ENCODE data around the gene MBL2.

Gene MBL2

GRCh38 chr10:52811776-52812175 lies 39.2 kb upstream of the MBL2 start:
- TF ChIP-seq, protein P1, sequence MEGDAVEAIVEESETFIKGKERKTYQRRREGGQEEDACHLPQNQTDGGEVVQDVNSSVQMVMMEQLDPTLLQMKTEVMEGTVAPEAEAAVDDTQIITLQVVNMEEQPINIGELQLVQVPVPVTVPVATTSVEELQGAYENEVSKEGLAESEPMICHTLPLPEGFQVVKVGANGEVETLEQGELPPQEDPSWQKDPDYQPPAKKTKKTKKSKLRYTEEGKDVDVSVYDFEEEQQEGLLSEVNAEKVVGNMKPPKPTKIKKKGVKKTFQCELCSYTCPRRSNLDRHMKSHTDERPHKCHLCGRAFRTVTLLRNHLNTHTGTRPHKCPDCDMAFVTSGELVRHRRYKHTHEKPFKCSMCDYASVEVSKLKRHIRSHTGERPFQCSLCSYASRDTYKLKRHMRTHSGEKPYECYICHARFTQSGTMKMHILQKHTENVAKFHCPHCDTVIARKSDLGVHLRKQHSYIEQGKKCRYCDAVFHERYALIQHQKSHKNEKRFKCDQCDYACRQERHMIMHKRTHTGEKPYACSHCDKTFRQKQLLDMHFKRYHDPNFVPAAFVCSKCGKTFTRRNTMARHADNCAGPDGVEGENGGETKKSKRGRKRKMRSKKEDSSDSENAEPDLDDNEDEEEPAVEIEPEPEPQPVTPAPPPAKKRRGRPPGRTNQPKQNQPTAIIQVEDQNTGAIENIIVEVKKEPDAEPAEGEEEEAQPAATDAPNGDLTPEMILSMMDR (IDR thresholded peaks at IDR 0.05; ENCODE audit: insufficient read depth, low read length): no peak
- TF ChIP-seq SPI1 (IDR thresholded peaks at IDR 0.05; ENCODE audit: borderline replicate concordance, low read depth) (no peak), GABPA (IDR thresholded peaks at IDR 0.05; ENCODE audit: low read depth) (no peak), POLR2AphosphoS5 (IDR thresholded peaks at IDR 0.05; ENCODE audit: low read depth) (no peak)
- TF ChIP-seq, protein P2, sequence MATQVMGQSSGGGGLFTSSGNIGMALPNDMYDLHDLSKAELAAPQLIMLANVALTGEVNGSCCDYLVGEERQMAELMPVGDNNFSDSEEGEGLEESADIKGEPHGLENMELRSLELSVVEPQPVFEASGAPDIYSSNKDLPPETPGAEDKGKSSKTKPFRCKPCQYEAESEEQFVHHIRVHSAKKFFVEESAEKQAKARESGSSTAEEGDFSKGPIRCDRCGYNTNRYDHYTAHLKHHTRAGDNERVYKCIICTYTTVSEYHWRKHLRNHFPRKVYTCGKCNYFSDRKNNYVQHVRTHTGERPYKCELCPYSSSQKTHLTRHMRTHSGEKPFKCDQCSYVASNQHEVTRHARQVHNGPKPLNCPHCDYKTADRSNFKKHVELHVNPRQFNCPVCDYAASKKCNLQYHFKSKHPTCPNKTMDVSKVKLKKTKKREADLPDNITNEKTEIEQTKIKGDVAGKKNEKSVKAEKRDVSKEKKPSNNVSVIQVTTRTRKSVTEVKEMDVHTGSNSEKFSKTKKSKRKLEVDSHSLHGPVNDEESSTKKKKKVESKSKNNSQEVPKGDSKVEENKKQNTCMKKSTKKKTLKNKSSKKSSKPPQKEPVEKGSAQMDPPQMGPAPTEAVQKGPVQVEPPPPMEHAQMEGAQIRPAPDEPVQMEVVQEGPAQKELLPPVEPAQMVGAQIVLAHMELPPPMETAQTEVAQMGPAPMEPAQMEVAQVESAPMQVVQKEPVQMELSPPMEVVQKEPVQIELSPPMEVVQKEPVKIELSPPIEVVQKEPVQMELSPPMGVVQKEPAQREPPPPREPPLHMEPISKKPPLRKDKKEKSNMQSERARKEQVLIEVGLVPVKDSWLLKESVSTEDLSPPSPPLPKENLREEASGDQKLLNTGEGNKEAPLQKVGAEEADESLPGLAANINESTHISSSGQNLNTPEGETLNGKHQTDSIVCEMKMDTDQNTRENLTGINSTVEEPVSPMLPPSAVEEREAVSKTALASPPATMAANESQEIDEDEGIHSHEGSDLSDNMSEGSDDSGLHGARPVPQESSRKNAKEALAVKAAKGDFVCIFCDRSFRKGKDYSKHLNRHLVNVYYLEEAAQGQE (IDR thresholded peaks at IDR 0.05; ENCODE audit: insufficient replicate concordance, low read depth): no peak
- H3K27ac ChIP-seq (replicated peaks): no peak overlapping the region
- DNase-seq (ENCODE audit: low read depth in 1 of 2, low spot score in 1 of 2): no peak
- H3K27me3 ChIP-seq (ENCODE audit: insufficient read depth, poor library complexity, severe bottlenecking): no peaks in the 10 kb centered on the region
- no peak overlapping the region for H3K4me3 ChIP-seq (replicated peaks; ENCODE audit: insufficient read depth, low read length)

- H3K4me3 ChIP-seq (replicated peaks; ENCODE audit: insufficient read depth, low read length): no peak overlapping the region
- DNase-seq (ENCODE audit: low read depth in 1 of 2, low spot score in 1 of 2): no peak
- no peak for TF ChIP-seq GABPA (IDR thresholded peaks at IDR 0.05; ENCODE audit: low read depth)
- TF ChIP-seq, protein P2 (IDR thresholded peaks at IDR 0.05; ENCODE audit: insufficient replicate concordance, low read depth): no peak
- TF ChIP-seq, protein P1 (IDR thresholded peaks at IDR 0.05; ENCODE audit: insufficient read depth, low read length): no peak
- TF ChIP-seq POLR2AphosphoS5 (IDR thresholded peaks at IDR 0.05; ENCODE audit: low read depth): no peak
- TF ChIP-seq SPI1 (IDR thresholded peaks at IDR 0.05; ENCODE audit: borderline replicate concordance, low read depth): no peak
- no peak overlapping the region for H3K27ac ChIP-seq (replicated peaks)
- H3K27me3 ChIP-seq (ENCODE audit: insufficient read depth, poor library complexity, severe bottlenecking): no peaks in the 10 kb centered on the region
Measured at GRCh38 chr10:52810761-52811160, 38.2 kb upstream of the MBL2 start.

DNA sequence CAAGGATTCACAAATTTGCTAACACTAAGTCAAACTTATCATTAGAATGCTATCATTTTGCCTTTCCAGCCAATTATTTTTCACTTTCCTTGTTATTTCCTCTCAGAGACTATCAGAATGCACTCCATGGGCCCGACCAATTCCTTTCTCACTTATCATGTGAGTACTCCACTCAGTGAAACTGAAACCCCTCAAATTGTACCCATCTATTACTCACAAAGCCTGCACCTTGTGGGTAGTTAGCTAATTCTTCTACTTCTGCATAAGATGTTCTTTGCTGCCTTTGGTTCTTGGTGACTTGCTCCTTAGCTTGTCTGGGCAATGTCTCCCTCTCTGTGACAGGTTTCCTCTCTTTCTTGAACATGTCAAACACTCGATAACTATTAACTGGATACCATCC lies 35.2 kb upstream of the MBL2 start:
- no peak overlapping the region for H3K27ac ChIP-seq (replicated peaks)
- no peaks in the 10 kb centered on the region for H3K27me3 ChIP-seq (ENCODE audit: insufficient read depth, poor library complexity, severe bottlenecking)
- TF ChIP-seq POLR2AphosphoS5 (IDR thresholded peaks at IDR 0.05; ENCODE audit: low read depth) (no peak), SPI1 (IDR thresholded peaks at IDR 0.05; ENCODE audit: borderline replicate concordance, low read depth) (no peak)
- TF ChIP-seq, protein P1 (IDR thresholded peaks at IDR 0.05; ENCODE audit: insufficient read depth, low read length): no peak
- TF ChIP-seq, protein P2 (IDR thresholded peaks at IDR 0.05; ENCODE audit: insufficient replicate concordance, low read depth): no peak
- no peak for DNase-seq (ENCODE audit: low read depth in 1 of 2, low spot score in 1 of 2)
- H3K4me3 ChIP-seq (replicated peaks; ENCODE audit: insufficient read depth, low read length): no peak overlapping the region
